GM18858 (cell line): ENCODE results near the gene RERE.

Source experiments
- ATAC-seq: cut with Tn5 transposase; IDR thresholded peaks from one replicate; pipeline ENCODE4 v1.9.1; 2021; ENCODE audit not compliant: unreplicated experiment

Gene RERE

GRCh38 chr1:8584316-8584715 lies 233.1 kb downstream of the RERE start:
- ATAC-seq: no peak

GRCh38 chr1:8583031-8583430 lies 234.4 kb downstream of the RERE start:
- ATAC-seq: no peak

GRCh38 chr1:8580566-8580965 lies 236.9 kb downstream of the RERE start:
- ATAC-seq: no peak

GRCh38 chr1:8578936-8579335 lies 238.5 kb downstream of the RERE start:
- ATAC-seq: no peak

- no peak for ATAC-seq
These were observed 239.1 kb downstream of the RERE start for GRCh38 chr1:8578132-8578877.

GRCh38 chr1:8574985-8575384 lies 242.5 kb downstream of the RERE start:
- ATAC-seq: no peak

- ATAC-seq: no peak
These were observed 245.3 kb downstream of the RERE start for GRCh38 chr1:8572106-8572505.

GRCh38 chr1:8571200-8571984 lies 246.0 kb downstream of the RERE start:
- ATAC-seq: no peak

- no peak for ATAC-seq
These were observed 247.0 kb downstream of the RERE start for GRCh38 chr1:8570465-8570864.

GRCh38 chr1:8569242-8569641 lies 248.2 kb downstream of the RERE start:
- no peak for ATAC-seq

GRCh38 chr1:8568837-8569236 lies 248.6 kb downstream of the RERE start:
- no peak for ATAC-seq

GRCh38 chr1:8567146-8567545 lies 250.3 kb downstream of the RERE start:
- ATAC-seq: no peak

GRCh38 chr1:8565802-8566201 lies 251.6 kb downstream of the RERE start:
- ATAC-seq: no peak

GRCh38 chr1:8563944-8564537 lies 253.4 kb downstream of the RERE start:
- ATAC-seq: no peak

- ATAC-seq: no peak
These were observed 254.3 kb downstream of the RERE start for GRCh38 chr1:8562881-8563865.

GRCh38 chr1:8562222-8562621 lies 255.2 kb downstream of the RERE start:
- no peak for ATAC-seq

GRCh38 chr1:8560611-8561544 lies 256.6 kb downstream of the RERE start:
- ATAC-seq: no peak

- ATAC-seq: no peak
These were observed 257.4 kb downstream of the RERE start for GRCh38 chr1:8560035-8560434.

GRCh38 chr1:8555582-8555981 lies 261.9 kb downstream of the RERE start:
- ATAC-seq: no peak
